Stimulated activated naive CD8-positive, alpha-beta T cell treated with anti-CD3 and anti-CD28 coated beads, Interleukin-15, amount 100 ng/mL, for 72 hours (primary cell): ENCODE measurements around the gene ATP12A.

Experiments used
- ATAC-seq: fragments of 150-1000 bp; cut with Tn5 transposase; 2 replicates; pipeline ENCODE4 v1.10.0; 2021; ENCODE audit warnings: mild to moderate bottlenecking, moderate library complexity
- DNase-seq, 2 donors: peaks; one replicate each; pipeline ENCODE4 v3.0.0; 2021 to 2022
- H3K27ac Mint-ChIP-seq, 2 donors: one replicate each; pipeline ENCODE4 v1.8.0; 2022; ENCODE audit warnings: mild to moderate bottlenecking in 2 of 2, mixed read lengths in 2 of 2, moderate library complexity in 2 of 2
- H3K27me3 Mint-ChIP-seq: one replicate; pipeline ENCODE4 v1.8.0; 2022; ENCODE audit warnings: mixed read lengths
- H3K4me1 Mint-ChIP-seq: one replicate; pipeline ENCODE4 v1.8.0; 2022; ENCODE audit warnings: mild to moderate bottlenecking, mixed read lengths
- H3K4me3 Mint-ChIP-seq, 2 donors: one replicate each; pipeline ENCODE4 v1.8.0; 2022; ENCODE audit warnings: mild to moderate bottlenecking in 2 of 2, mixed read lengths in 2 of 2, moderate library complexity in 1 of 2
- H3K9me3 Mint-ChIP-seq, 2 donors: one replicate each; pipeline ENCODE4 v1.8.0; 2022; ENCODE audit warnings: mixed read lengths in 2 of 2

Gene ATP12A

GRCh38 chr13:24746618-24747247 is 66.5 kb downstream of the ATP12A start:
- Mint-ChIP-seq H3K9me3 (no peaks in the 10 kb centered on the region), H3K27ac (no peak overlapping the region), H3K4me3 (peak overlapping the region; percentile 79 to 89), H3K4me1 (peaks cover 23% of the 10 kb centered on the region), H3K27me3 (peaks cover 82% of the 10 kb centered on the region)
- DNase-seq, result peak in 1 of 2 donors; percentile 18
- ATAC-seq, result peak; percentile 29

DNA sequence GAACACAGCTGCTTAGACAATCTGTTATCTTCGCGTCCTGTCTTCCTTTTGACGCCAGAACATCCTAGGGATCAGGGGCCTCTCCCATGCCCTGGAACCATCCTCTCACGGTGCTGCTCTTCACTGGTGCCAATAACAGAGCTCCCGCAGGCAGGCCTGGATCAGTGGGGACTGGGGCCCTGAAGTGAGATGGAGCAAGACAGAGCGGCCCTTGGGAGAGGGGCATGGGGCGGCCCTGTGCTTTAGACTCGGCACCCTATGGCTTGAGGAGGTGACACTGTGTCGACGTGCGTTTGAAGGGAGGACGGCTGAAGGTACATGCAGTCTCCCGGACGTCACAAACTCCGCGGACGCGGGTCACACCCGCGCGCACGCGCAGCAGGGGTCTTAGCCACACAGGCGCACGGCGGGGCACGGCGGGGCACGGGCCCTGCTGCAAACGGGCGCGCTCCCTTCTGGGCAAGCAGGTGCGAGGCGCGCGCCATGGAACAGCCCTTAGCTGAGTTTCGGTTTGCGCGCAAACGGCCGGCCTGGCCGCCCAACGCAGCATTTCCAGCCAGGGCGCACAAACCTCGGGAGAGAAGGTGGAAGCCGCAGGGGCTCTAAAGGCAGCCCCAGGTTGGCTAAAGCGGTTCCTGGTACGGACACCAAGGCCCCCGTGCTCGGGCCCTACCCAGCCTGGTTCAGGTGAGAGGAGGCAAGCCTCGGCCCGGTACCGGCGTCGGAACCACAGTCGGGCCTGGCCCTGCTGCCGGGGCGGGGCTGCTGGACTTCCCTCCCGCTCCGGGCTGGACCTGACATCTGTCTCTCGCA is 67.2 kb downstream of the ATP12A start:
- peak; percentile 38 to 46 for DNase-seq

GRCh38 chr13:24748061-24748400 is 67.8 kb downstream of the ATP12A start:
- ATAC-seq, result no peak
- peak overlapping the region; percentile 62 to 89 for H3K4me3 Mint-ChIP-seq

More for the DNA sequence above, 67.2 kb downstream of the ATP12A start:
- Mint-ChIP-seq H3K27ac (no peak overlapping the region), H3K27me3 (peaks cover 88% of the 10 kb centered on the region), H3K4me3 (peak overlapping the region; percentile 79 to 89), H3K4me1 (peaks cover 23% of the 10 kb centered on the region), H3K9me3 (no peaks in the 10 kb centered on the region)
- ATAC-seq, result peak; percentile 67

DNA sequence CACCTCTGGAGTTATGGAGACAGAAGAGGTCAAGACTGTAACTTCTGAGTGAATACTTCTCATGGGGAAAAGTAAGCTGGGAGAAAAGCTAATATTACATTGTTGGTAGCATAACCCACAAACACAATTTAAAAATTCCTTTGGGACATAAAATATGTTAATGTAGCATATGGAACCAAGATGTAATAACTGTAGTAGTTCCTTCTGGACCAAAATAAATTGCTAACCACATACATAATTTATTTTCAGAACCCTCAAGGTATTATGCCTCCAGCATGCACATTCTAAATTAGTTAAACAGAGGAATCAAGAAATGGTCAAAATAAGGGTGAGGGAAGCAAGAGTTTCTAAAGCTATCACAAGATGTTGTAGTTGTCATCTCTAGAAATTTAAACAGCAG is 79.0 kb downstream of the ATP12A start:
- no peaks in the 10 kb centered on the region for H3K9me3 Mint-ChIP-seq
- no peak overlapping the region for H3K4me3 Mint-ChIP-seq
- H3K27ac Mint-ChIP-seq, result no peak overlapping the region
- no peak for ATAC-seq
- DNase-seq, result no peak
- H3K27me3 Mint-ChIP-seq, result peaks cover 20% of the 10 kb centered on the region
- no peaks in the 10 kb centered on the region for H3K4me1 Mint-ChIP-seq

More at GRCh38 chr13:24748061-24748400, 67.8 kb downstream of the ATP12A start:
- Mint-ChIP-seq H3K9me3 (no peaks in the 10 kb centered on the region), H3K4me1 (peaks cover 23% of the 10 kb centered on the region), H3K27me3 (peaks cover 88% of the 10 kb centered on the region), H3K27ac (no peak overlapping the region)
- no peak for DNase-seq
